Right atrium auricular region (tissue), 2 donors: ENCODE data around the gene MTFR2. TPM values are rescaled to one million over a fixed set of nuclear protein-coding genes. Genes with fewer than 3 reads are reported as not detected.

Experiments used
- DNase-seq: peaks from one replicate; pipeline ENCODE4 v3.0.0-alpha.2; 2019; ENCODE audit warnings: low spot score
- H3K27ac ChIP-seq, 2 donors: fragments of 200-600 bp; sonication (generic); 1 replicate in 1 of 2; 2 replicates in 1 of 2; pipeline ENCODE4 v1.5.1; 2016 to 2019
- H3K27me3 ChIP-seq, 2 donors: fragments of 200-600 bp; sonication (generic); one replicate each; pipeline versions ENCODE4 v1.5.1 to v1.6.0; 2017 to 2019
- H3K36me3 ChIP-seq: fragments of 200-600 bp; sonication (generic); one replicate; pipeline ENCODE4 v1.5.1; 2016
- H3K4me1 ChIP-seq, 2 donors: fragments of 200-600 bp; sonication (generic); one replicate each; pipeline versions ENCODE4 v1.5.1 to v1.6.0; 2017 to 2019
- H3K4me3 ChIP-seq, 2 donors: fragments of 200-600 bp; sonication (generic); 1 replicate in 1 of 2; 2 replicates in 1 of 2; pipeline ENCODE4 v1.5.1; 2017 to 2019; ENCODE audit warnings: mild to moderate bottlenecking in 1 of 2, moderate library complexity in 1 of 2
- H3K9me3 ChIP-seq, 2 donors: fragments of 200-600 bp; sonication (generic); one replicate each; pipeline ENCODE4 v1.5.1; 2019
- total RNA-seq, 2 donors: library from RNA; depleted of rRNA; stranded (reverse); fragments of >200 nt; gene quantifications; one replicate each; pipeline ENCODE4 v1.1.0, GENCODE V29; 2016
- TF ChIP-seq, protein P1 (sequence below), 2 donors: fragments of 200-600 bp; sonication (generic); IDR thresholded peaks; one replicate each; pipeline ENCODE4 v1.5.1; 2019; ENCODE audit warnings: antibody characterized with exemption in 2 of 2

Gene MTFR2
- total RNA-seq, 2 donors from 2014 or later: 0.70 TPM; not detected in 1

DNA sequence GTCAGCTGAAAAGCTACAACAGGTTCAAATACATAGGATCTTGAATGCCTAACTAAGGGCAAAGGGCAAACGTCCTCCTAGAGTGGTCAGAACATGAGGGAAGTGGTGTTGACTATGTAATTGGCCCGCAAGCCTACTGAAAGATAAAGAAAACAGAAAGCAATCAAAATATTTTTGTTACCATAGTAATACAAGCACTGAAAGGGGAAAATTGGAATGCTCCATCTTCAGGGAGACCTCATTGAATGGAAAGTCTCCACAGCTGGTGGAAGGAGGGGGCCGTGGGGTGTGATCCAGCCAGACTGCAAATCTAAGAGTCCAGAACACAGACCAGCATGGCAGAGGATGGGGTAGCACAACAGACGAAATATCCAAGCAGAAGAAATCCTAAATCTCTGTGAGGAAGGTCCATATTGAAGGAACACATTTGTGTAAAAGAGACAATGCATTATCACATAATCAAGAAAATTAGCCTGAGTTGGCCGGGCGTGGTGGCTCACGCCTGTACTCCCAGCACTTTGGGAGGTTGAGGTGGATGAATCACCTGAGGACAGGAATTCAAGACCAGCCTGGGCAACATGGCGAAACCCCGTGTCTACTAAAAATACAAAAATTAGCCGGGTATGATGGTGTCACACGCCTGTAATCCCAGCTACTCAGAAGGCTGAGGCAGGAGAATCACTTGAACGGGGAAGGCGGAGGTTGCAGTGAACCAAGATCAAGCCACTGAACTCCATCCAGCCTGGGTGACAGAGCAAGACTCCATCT is 39.5 kb downstream of the MTFR2 start:
- Histone ChIP-seq H3K9me3 (no peaks in the 10 kb centered on the region), H3K27me3 (no peaks in the 10 kb centered on the region), H3K4me1 (no peaks in the 10 kb centered on the region), H3K4me3 (no peak overlapping the region), H3K27ac (no peak overlapping the region), H3K36me3 (no peaks in the 10 kb centered on the region)
- DNase-seq: no peak
- TF ChIP-seq, protein P1, sequence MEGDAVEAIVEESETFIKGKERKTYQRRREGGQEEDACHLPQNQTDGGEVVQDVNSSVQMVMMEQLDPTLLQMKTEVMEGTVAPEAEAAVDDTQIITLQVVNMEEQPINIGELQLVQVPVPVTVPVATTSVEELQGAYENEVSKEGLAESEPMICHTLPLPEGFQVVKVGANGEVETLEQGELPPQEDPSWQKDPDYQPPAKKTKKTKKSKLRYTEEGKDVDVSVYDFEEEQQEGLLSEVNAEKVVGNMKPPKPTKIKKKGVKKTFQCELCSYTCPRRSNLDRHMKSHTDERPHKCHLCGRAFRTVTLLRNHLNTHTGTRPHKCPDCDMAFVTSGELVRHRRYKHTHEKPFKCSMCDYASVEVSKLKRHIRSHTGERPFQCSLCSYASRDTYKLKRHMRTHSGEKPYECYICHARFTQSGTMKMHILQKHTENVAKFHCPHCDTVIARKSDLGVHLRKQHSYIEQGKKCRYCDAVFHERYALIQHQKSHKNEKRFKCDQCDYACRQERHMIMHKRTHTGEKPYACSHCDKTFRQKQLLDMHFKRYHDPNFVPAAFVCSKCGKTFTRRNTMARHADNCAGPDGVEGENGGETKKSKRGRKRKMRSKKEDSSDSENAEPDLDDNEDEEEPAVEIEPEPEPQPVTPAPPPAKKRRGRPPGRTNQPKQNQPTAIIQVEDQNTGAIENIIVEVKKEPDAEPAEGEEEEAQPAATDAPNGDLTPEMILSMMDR (IDR thresholded peaks at IDR 0.05): no peak

DNA sequence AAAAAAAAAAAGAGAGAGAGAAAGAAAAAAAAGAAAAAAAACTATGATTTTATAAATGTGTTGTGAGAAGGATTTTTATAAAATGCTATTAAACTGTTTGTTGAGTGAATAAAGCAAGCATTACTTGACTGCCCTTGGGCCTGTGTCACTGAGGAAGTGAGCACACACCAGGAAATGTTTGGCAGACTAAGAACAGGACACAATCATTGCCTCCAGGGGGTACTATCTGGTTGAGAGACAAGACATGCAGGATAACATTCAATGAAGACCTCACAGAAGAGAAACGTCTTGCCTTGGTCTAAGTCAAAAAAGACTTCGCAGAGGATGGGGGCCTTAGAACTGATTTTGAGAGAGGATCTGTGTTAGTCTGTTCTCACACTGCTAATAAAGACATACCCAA is 40.6 kb downstream of the MTFR2 start:
- TF ChIP-seq, protein P1 (IDR thresholded peaks at IDR 0.05): no peak
- no peak for DNase-seq
- H3K9me3 ChIP-seq: no peaks in the 10 kb centered on the region
- no peaks in the 10 kb centered on the region for H3K4me1 ChIP-seq
- H3K27me3 ChIP-seq: no peaks in the 10 kb centered on the region
- no peak overlapping the region for H3K27ac ChIP-seq
- no peak overlapping the region for H3K4me3 ChIP-seq
- H3K36me3 ChIP-seq: no peaks in the 10 kb centered on the region

DNA sequence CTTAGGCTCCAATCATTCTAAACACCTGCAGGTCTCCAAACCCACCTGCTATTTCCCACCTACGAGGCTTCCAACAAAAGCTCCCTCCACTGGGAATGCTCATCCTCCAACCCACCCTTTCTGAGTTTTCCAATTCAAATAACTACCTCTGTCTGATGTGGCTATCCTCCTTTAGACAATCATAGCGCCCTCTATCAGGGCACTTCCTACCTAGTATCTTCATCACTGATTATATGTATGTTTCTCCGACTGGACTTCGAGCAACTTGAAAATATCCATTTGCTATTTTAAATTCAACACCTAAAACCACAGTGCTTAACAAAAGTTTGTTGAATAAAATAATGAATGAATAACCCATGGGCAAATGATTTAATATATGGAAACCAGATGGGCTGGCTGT is 41.3 kb downstream of the MTFR2 start:
- TF ChIP-seq, protein P1 (IDR thresholded peaks at IDR 0.05): no peak
- no peak for DNase-seq

DNA sequence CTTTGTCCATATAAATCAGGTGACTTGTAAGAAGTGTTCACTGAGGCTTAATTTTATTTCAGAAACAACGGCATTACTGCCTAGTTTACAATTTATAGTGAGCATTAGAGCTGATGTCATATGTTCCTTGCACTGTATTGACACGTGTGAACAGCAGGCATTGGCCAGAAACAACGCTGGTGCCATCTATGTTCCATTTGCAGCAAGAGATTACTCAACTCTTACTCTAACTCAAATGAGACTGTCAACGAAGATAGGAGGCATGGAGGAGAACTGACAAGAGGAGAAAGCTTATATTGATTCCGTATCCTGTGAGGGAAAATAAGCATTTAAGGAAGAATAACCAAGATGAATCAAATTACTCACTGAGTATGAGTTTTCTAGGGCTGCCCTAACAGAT is 48.4 kb downstream of the MTFR2 start:
- Histone ChIP-seq H3K4me1 (no peaks in the 10 kb centered on the region), H3K36me3 (no peaks in the 10 kb centered on the region), H3K4me3 (no peak overlapping the region), H3K9me3 (no peaks in the 10 kb centered on the region), H3K27me3 (no peaks in the 10 kb centered on the region), H3K27ac (no peak overlapping the region)
- DNase-seq: no peak
- TF ChIP-seq, protein P1 (IDR thresholded peaks at IDR 0.05): no peak

More for the DNA sequence above, 41.3 kb downstream of the MTFR2 start:
- Histone ChIP-seq H3K4me3 (no peak overlapping the region), H3K27ac (no peak overlapping the region), H3K9me3 (no peaks in the 10 kb centered on the region), H3K36me3 (no peaks in the 10 kb centered on the region), H3K27me3 (no peaks in the 10 kb centered on the region), H3K4me1 (no peaks in the 10 kb centered on the region)

DNA sequence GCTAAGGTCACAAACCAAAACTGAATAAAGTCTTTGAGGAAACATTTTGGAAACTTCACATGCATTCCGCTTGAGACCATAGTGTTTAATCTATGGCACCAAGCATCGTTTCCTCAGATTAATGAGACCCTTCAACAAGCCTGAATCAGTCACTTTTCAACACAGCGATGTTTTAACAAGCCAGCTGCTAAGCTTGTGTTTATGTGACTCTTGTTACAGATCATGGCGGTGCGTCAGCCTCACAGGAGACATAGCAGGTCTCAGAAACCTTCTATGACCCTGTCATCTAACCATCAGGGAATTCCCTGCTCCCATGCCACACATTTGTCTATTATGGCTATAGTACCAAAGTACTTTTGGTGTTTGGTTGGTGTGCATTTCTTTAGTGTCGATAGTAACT is 57.2 kb downstream of the MTFR2 start:
- Histone ChIP-seq H3K36me3 (peaks cover 18% of the 10 kb centered on the region), H3K9me3 (no peaks in the 10 kb centered on the region)
- TF ChIP-seq, protein P1 (IDR thresholded peaks at IDR 0.05): no peak

More for the DNA sequence above, 57.2 kb downstream of the MTFR2 start:
- DNase-seq: no peak
- Histone ChIP-seq H3K27me3 (no peaks in the 10 kb centered on the region), H3K27ac (no peak overlapping the region), H3K4me1 (no peaks in the 10 kb centered on the region), H3K4me3 (no peak overlapping the region)
